Measurements from ENCODE around the gene NUCKS1. TPM values are rescaled to one million over a fixed set of nuclear protein-coding genes. Genes with fewer than 3 reads are reported as not detected.

NUCKS1 gene
- total and polyA plus RNA-seq, 10 of the 15 experiments (the other 5 are each of a cell fraction or from before 2014, with no cell fraction given), result 40.5 to 135 (median 55.5) TPM

GRCh38 chr1:205749234-205750137 is 496 bp downstream of the NUCKS1 start (continued):
- no peak for TF ChIP-seq ESRRA (IDR thresholded peaks at IDR 0.05; ENCODE audit: low read length)
- no peak for TF ChIP-seq MTA3 (IDR thresholded peaks at IDR 0.05; ENCODE audit: borderline replicate concordance, low read length)
- no peak for TF ChIP-seq SIX5 (IDR thresholded peaks at IDR 0.05; ENCODE audit: low read depth, low read length, severe bottlenecking)
- no peak for TF ChIP-seq PML (IDR thresholded peaks at IDR 0.05; ENCODE audit: low read length)
- TF ChIP-seq BCL3 (IDR thresholded peaks at IDR 0.05; ENCODE audit: borderline replicate concordance, insufficient read depth, low read depth, low read length, poor library complexity, severe bottlenecking), result no peak
- TF ChIP-seq, protein P1, sequence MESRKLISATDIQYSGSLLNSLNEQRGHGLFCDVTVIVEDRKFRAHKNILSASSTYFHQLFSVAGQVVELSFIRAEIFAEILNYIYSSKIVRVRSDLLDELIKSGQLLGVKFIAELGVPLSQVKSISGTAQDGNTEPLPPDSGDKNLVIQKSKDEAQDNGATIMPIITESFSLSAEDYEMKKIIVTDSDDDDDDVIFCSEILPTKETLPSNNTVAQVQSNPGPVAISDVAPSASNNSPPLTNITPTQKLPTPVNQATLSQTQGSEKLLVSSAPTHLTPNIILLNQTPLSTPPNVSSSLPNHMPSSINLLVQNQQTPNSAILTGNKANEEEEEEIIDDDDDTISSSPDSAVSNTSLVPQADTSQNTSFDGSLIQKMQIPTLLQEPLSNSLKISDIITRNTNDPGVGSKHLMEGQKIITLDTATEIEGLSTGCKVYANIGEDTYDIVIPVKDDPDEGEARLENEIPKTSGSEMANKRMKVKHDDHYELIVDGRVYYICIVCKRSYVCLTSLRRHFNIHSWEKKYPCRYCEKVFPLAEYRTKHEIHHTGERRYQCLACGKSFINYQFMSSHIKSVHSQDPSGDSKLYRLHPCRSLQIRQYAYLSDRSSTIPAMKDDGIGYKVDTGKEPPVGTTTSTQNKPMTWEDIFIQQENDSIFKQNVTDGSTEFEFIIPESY (IDR thresholded peaks at IDR 0.05), result no peak
- TF ChIP-seq, protein P2, sequence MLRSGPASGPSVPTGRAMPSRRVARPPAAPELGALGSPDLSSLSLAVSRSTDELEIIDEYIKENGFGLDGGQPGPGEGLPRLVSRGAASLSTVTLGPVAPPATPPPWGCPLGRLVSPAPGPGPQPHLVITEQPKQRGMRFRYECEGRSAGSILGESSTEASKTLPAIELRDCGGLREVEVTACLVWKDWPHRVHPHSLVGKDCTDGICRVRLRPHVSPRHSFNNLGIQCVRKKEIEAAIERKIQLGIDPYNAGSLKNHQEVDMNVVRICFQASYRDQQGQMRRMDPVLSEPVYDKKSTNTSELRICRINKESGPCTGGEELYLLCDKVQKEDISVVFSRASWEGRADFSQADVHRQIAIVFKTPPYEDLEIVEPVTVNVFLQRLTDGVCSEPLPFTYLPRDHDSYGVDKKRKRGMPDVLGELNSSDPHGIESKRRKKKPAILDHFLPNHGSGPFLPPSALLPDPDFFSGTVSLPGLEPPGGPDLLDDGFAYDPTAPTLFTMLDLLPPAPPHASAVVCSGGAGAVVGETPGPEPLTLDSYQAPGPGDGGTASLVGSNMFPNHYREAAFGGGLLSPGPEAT (IDR thresholded peaks at IDR 0.05; ENCODE audit: low read depth), result peak; percentile 39; the same call in 1 of the 2 replicates
- TF ChIP-seq IRF4 (IDR thresholded peaks at IDR 0.05; ENCODE audit: low read depth, low read length), result no peak
- TF ChIP-seq, protein P3, sequence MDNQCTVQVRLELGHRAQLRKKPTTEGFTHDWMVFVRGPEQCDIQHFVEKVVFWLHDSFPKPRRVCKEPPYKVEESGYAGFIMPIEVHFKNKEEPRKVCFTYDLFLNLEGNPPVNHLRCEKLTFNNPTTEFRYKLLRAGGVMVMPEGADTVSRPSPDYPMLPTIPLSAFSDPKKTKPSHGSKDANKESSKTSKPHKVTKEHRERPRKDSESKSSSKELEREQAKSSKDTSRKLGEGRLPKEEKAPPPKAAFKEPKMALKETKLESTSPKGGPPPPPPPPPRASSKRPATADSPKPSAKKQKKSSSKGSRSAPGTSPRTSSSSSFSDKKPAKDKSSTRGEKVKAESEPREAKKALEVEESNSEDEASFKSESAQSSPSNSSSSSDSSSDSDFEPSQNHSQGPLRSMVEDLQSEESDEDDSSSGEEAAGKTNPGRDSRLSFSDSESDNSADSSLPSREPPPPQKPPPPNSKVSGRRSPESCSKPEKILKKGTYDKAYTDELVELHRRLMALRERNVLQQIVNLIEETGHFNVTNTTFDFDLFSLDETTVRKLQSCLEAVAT (IDR thresholded peaks at IDR 0.05), result no peak
- TF ChIP-seq, protein P4, sequence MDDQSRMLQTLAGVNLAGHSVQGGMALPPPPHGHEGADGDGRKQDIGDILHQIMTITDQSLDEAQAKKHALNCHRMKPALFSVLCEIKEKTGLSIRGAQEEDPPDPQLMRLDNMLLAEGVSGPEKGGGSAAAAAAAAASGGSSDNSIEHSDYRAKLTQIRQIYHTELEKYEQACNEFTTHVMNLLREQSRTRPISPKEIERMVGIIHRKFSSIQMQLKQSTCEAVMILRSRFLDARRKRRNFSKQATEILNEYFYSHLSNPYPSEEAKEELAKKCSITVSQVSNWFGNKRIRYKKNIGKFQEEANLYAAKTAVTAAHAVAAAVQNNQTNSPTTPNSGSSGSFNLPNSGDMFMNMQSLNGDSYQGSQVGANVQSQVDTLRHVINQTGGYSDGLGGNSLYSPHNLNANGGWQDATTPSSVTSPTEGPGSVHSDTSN (IDR thresholded peaks at IDR 0.05; ENCODE audit: insufficient replicate concordance, low read depth, low read length), result no peak
- no peak for TF ChIP-seq RAD21 (IDR thresholded peaks at IDR 0.05; ENCODE audit: insufficient read depth, low read depth, low read length)
- no peak for TF ChIP-seq NR2C2 (IDR thresholded peaks at IDR 0.05; ENCODE audit: borderline replicate concordance, control insufficient read depth, insufficient read length, low read depth)
- TF ChIP-seq ATF7 (IDR thresholded peaks at IDR 0.05; ENCODE audit: low read depth), result no peak
- 0 out of 2 replicates have a peak, but pooled peaks have one; percentile 8 for TF ChIP-seq RFX5 (IDR thresholded peaks at IDR 0.05; ENCODE audit: low read depth, low read length)
- TF ChIP-seq TCF12 (IDR thresholded peaks at IDR 0.05; ENCODE audit: low read depth, low read length), result peak; percentile 67; the same call in 1 of the 2 replicates
- TF ChIP-seq ZNF622 (IDR thresholded peaks at IDR 0.05), result no peak
- TF ChIP-seq RCOR1 (conservative IDR thresholded peaks at IDR 0.05; ENCODE audit: low read depth, low read length), result no peak
- no peak for TF ChIP-seq SMAD1 (IDR thresholded peaks at IDR 0.05; ENCODE audit: low read depth, partially characterized antibody)
- TF ChIP-seq HDGF (IDR thresholded peaks at IDR 0.05), result peak; percentile 94
- peak; percentile 71 for TF ChIP-seq NR2F1 (conservative IDR thresholded peaks at IDR 0.05)
- peak; percentile 15; the same call in 1 of the 2 replicates for TF ChIP-seq ZNF24 (IDR thresholded peaks at IDR 0.05)

Measured in GM12878 (cell line).